AG04449 (cell line): Measurements from ENCODE around the gene SAP25.

Experiments
- CTCF ChIA-PET: fragments of 350-600 bp; formaldehyde crosslinking; extraction: SDS; loops from one replicate; lab custom pipeline; 2021; ENCODE audit warnings: antibody characterized with exemption; lab: Yijun Ruan, JAX
- POLR2A ChIA-PET: fragments of 400-600, 350-600 bp; formaldehyde crosslinking; extraction: SDS; loops from one replicate; lab custom pipeline; 2020; ENCODE audit warnings: antibody characterized with exemption, inconsistent platforms; lab: Yijun Ruan, JAX
- DNase-seq: peaks from one replicate; pipeline ENCODE4 v3.0.0-alpha.2; 2010; ENCODE audit warnings: low read depth, low spot score
- H3K4me3 ChIP-seq: 2 replicates; pipeline ENCODE4 v1.5.1; 2011; ENCODE audit warnings: low read depth, mild to moderate bottlenecking, control low read depth, low read length
- CTCF ChIP-seq: IDR thresholded peaks from one replicate; pipeline ENCODE4 v1.5.1; 2011; ENCODE audit warnings: mild to moderate bottlenecking, moderate library complexity, low read length, control low read depth, inconsistent platforms; ENCODE audit not compliant: insufficient read depth; ENCODE audit errors: missing control alignments

SAP25 gene

GRCh38 chr7:100590077-100590737 lies 16.5 kb upstream of the SAP25 start:
- POLR2A ChIA-PET, result no interaction called here
- DNase-seq, result no peak
- H3K4me3 ChIP-seq, result no peak overlapping the region
- TF ChIP-seq CTCF, result no peak
- CTCF ChIA-PET, result interaction anchor here (1.4 to 13.2 kb wide), 8 partner anchors 11 to 261 kb away, joined by 3 to 138 read pairs (median 5); partner anchors contain the start of gene PCOLCE

GRCh38 chr7:100589341-100589947 lies 15.7 kb upstream of the SAP25 start:
- TF ChIP-seq CTCF, result no peak
- DNase-seq, result no peak
- CTCF ChIA-PET, result interaction anchor here (0.9 to 13.2 kb wide), 13 partner anchors 13 to 262 kb away, joined by 3 to 138 read pairs (median 4); partner anchors contain the start of genes PCOLCE and POP7
- H3K4me3 ChIP-seq, result no peak overlapping the region
- POLR2A ChIA-PET, result no interaction called here

- CTCF ChIA-PET, result interaction anchor here (0.7 to 13.2 kb wide), 15 partner anchors 10 to 263 kb away, joined by 3 to 138 read pairs (median 4); partner anchors contain the start of genes MOSPD3, PCOLCE and POP7
- POLR2A ChIA-PET, result interaction anchor here (0.6 to 1.0 kb wide), 2 partner anchors 15 to 158 kb away, joined by 3 to 4 read pairs; partner anchors contain the start of gene MEPCE
- peak; percentile 20 for TF ChIP-seq CTCF
- DNase-seq, result no peak
- H3K4me3 ChIP-seq, result no peak overlapping the region
Measured at GRCh38 chr7:100588438-100588837, 14.7 kb upstream of the SAP25 start.

GRCh38 chr7:100586266-100587025 lies 12.7 kb upstream of the SAP25 start, which contains the start of gene FBXO24:
FBXO24 (plus strand) TSS chr7:100586328; CDS start chr7:100586626, 298 bp downstream.
- H3K4me3 ChIP-seq, result peak within 1 kb of the TSS; percentile 92
- DNase-seq, result peak; percentile 100
- CTCF ChIA-PET, result interaction anchor here (0.6 to 13.2 kb wide), 18 partner anchors 10 to 156 kb away, joined by 3 to 138 read pairs (median 5); partner anchors contain the start of genes MOSPD3, PCOLCE and POP7
- POLR2A ChIA-PET, result interaction anchor here (0.6 to 3.8 kb wide), 25 partner anchors 8 to 300 kb away, joined by 3 to 48 read pairs (median 5); partner anchors contain the start of genes GNB2, MOSPD3, PCOLCE and POP7
- no peak for TF ChIP-seq CTCF

- ChIA-PET CTCF (interaction anchor here (0.6 to 13.2 kb wide), 21 partner anchors 10 to 155 kb away, joined by 3 to 138 read pairs (median 6); partner anchors contain the start of genes MOSPD3, PCOLCE and POP7), POLR2A (interaction anchor here (0.6 to 3.8 kb wide), 28 partner anchors 8 to 300 kb away, joined by 3 to 48 read pairs (median 5); partner anchors contain the start of genes GIGYF1, GNB2, MEPCE and PCOLCE)
- peak within 1 kb of the TSS; percentile 92 for H3K4me3 ChIP-seq
- no peak for DNase-seq
- TF ChIP-seq CTCF, result no peak
Measured at GRCh38 chr7:100585511-100586265, 12.0 kb upstream of the SAP25 start, which contains the start of gene LRCH4. LRCH4 (minus strand) TSS chr7:100586129; CDS start chr7:100586100, 29 bp downstream.
